HG02763 (cell line): ENCODE results near the gene C1orf87.
"Not testable (repeated sequence)": the region's sequence is repeated elsewhere in the genome, so short reads cannot be mapped to it uniquely, and the experiment has no call there.

Source experiments
- ATAC-seq: cut with Tn5 transposase; IDR thresholded peaks from one replicate; pipeline ENCODE4 v1.9.1; 2021; ENCODE audit warnings: mild to moderate bottlenecking, moderate library complexity; ENCODE audit not compliant: unreplicated experiment

C1orf87 gene

GRCh38 chr1:59997479-59998115 lies 76.0 kb downstream of the C1orf87 start:
- ATAC-seq: no peak

- ATAC-seq: no peak
These were observed 79.0 kb downstream of the C1orf87 start for GRCh38 chr1:59994302-59995198.

- no peak for ATAC-seq
These were observed 81.3 kb downstream of the C1orf87 start for GRCh38 chr1:59992040-59992820.

GRCh38 chr1:59990470-59990869 lies 83.1 kb downstream of the C1orf87 start:
- ATAC-seq: no peak

DNA sequence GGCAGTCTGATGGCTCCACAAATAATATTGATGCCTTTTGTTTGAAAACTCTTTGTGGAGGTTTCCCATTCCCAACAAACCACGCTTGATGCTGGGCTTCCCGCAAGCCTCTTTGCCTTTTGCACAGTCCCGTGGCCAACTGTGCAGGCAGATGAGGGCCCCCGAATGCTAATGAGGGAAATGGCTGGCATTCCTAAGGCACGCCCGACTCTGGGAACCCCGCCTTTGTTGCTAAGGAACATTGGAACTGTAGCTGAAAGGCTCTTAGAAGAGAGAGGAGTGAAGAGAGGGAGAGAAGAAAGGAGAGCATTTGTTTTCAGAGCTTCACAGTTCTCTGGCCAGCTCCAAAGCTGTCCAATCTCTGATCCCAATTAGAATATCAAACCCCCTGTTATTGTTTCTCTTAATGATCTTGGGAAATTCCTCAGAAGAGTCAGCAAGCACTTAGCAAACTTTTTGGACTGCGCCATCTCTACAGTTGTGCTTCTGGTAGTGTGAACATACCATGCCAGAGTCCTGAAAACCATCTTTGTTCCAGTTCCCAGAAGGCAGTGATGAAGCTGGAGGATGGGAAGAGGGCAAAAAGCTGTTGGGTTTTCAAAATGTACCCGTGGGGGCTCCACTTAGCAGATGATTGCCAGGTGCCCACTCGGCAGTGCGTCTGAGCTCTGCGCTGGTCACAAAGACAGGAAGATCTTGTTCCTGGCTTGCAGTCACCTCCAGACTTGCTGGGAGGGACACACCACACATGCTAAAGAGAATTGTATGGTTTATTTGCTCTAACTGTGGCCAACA lies 86.9 kb downstream of the C1orf87 start:
- no peak for ATAC-seq

DNA sequence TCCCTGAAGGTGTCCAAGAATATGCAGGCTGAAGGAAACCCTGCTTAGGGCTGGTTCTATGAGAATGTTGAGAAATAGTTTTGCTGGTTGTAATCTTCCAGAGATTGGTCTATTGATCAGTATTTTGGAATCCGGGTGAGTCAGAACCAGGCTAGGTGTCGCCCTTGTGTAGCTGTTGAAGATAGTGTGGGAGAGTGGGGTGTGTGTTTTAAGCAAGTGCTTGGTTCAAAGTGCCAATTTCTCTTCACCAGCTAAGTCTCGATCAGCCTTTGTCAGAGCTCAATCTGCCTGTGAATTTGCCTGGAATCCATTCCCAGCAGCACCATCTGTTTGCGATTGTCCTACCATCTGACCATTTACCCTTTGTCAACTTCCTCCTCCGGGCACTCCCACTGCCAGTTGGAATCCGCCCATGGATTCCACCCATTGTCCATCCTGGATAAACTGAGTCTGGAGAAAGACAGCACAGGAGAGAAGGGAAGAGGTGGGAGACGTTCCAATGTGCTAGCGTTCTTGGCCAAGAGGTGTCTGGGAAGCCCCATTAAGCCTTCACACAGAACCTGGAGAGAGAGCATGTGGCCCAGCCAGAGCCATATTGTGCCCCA lies 87.6 kb downstream of the C1orf87 start:
- no peak for ATAC-seq

GRCh38 chr1:59979666-59980065 lies 93.9 kb downstream of the C1orf87 start:
- ATAC-seq: no peak

DNA sequence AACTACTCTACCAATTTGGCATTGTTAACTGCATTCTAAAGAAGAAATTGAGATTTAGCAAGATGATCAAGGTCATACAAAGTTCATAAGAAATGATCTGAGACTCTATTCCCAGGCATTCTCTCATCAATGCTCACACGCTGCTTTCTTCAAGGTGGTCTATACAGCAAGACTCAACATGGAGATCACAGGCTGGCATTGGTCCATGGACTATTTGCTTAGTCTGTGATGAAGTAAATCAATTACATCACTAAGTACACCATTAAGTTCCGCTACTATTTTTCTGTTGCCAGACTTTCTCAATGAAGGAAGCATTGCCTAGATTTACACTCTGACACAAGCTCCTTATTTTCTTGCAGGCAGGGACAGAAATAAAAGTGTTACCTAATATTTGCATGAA lies 95.1 kb downstream of the C1orf87 start:
- no peak for ATAC-seq

DNA sequence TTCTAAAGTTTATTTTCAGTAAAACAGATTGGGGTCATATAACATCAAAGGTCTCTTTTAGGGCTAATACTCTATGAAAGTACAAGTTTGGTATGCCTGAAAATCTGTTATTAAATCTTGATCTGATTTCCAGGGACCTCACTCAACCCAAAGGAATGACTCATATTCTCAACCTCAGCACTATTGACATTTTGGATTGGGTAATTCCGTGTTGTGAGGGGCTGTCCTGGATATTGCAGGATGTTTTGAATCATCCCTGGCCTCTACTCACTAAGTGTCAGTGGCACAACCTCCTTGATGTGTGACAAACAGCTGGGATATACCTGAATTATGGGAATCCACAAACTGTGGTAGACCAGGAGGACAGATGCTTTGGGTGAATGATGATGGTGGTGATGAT lies 95.5 kb downstream of the C1orf87 start:
- no peak for ATAC-seq

GRCh38 chr1:59977075-59977410 lies 96.5 kb downstream of the C1orf87 start:
- ATAC-seq: no peak

GRCh38 chr1:59976194-59977074 lies 97.1 kb downstream of the C1orf87 start:
- no peak for ATAC-seq

DNA sequence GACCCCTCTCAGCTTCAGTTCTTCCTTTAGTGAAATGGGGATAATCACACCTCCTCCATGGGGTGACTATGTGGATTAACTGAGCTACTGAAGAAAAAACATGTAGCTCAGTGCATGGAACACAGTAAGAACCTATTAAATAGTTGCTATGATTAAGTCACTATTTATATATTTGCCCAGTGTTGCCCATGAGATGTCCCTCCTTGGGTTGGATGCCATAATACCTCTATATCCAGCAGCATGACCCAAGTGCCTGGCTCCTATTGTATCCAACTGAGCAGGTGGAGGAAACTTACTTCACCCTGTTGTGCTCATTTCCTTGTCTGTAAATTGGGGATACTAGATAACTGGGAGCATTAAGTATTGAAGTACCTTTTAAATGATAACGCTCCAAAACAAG lies 99.9 kb downstream of the C1orf87 start:
- no peak for ATAC-seq

- no peak for ATAC-seq
These were observed 101.2 kb downstream of the C1orf87 start for GRCh38 chr1:59972216-59972927.

- ATAC-seq: no peak
These were observed 102.1 kb downstream of the C1orf87 start for GRCh38 chr1:59971464-59971911.

DNA sequence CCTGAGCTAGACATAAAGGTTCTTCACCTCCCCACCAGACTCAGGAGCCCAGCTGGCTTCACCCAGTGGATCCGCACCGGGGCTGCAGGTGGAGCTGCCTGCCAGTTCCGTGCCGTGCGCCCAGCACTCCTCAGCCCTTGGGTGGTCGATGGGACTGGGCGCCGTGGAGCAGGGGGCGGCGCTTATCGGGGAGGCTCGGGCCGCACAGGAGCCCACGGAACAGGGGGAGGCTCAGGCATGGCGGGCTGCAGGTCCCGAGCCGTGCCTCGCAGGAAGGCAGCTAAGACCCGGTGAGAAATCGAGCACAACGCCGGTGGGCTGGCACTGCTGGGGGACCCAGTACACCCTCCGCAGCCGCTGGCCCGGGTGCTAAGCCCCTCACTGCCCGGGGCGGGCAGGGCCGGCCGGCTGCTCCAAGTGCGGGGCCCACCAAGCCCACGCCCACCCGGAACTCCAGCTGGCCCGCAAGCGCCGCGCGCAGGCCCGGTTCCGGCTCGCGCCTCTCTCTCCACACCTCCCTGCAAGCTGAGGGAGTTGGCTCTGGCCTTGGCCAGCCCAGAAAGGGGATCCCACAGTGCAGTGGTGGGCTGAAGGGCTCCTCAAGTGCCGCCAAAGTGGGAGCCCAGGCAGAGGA lies 103.9 kb downstream of the C1orf87 start:
- not testable (repeated sequence) for ATAC-seq

DNA sequence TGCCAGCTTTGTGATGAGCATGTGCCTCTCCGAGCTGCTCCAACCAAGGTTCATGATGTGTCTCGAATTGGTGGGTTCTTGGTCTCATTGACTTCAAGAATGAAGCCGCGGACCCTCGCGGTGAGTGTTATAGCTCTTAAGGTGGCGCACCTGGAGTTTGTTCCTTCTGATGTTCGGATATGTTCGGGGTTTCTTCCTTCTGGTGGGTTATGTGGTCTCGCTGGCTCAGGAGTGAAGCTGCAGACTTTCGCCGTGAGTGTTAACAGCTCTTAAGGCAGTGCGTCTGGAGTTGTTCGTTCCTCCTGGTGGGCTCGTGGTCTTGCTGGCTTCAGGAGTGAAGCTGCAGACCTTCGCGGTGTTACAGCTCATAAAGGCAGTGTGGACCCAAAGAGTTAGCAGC lies 104.8 kb downstream of the C1orf87 start:
- not testable (repeated sequence) for ATAC-seq

GRCh38 chr1:59967780-59968179 lies 105.8 kb downstream of the C1orf87 start:
- ATAC-seq: no peak

GRCh38 chr1:59967141-59967697 lies 106.4 kb downstream of the C1orf87 start:
- ATAC-seq: no peak
